B cell (primary cell): ENCODE data around the gene COL5A2. TPM values are rescaled to one million over a fixed set of nuclear protein-coding genes. Genes with fewer than 3 reads are reported as not detected.

Experiments used
- ATAC-seq: fragments of 200-7000 bp; cut with Tn5 transposase; one replicate; pipeline ENCODE4 v1.10.0; 2021; ENCODE audit warnings: low read depth, mild to moderate bottlenecking, moderate number of reproducible peaks, moderate library complexity
- CTCF ChIA-PET: fragments of 350-600 bp; sonication (Branson Sonifier 250); formaldehyde crosslinking; loops from one replicate; lab custom pipeline; 2021; ENCODE audit warnings: antibody characterized with exemption, inconsistent platforms; lab: Charles Lee
- POLR2A ChIA-PET: fragments of 350-600 bp; sonication (Branson Sonifier 250); formaldehyde crosslinking; loops from one replicate; lab custom pipeline; 2021; ENCODE audit warnings: antibody characterized with exemption; lab: Charles Lee
- DNase-seq: peaks from one replicate; pipeline ENCODE4 v3.0.0; 2013
- H2AFZ ChIP-seq: 2 replicates; pipeline ENCODE4 v1.6.1; 2012; ENCODE audit warnings: mild to moderate bottlenecking, low read depth, low read length; ENCODE audit not compliant: insufficient read depth, poor library complexity, severe bottlenecking
- H3K27ac ChIP-seq, 2 donors: 1 replicate in 1 of 2; 2 replicates in 1 of 2; pipeline ENCODE4 v1.5.1; 2012 to 2013; ENCODE audit warnings: low read length in 2 of 2, mild to moderate bottlenecking in 2 of 2, moderate library complexity in 1 of 2
- H3K27me3 ChIP-seq, 4 experiments: fragments of 200-600 bp in 1 of 4; sonication (generic) in 1 of 4; replicated peaks in 1 of 4; 1 replicate in 2 of 4; 2 replicates in 2 of 4; pipeline versions ENCODE4 v1.6.1 to v1.7.0; 2013 to 2016; ENCODE audit warnings: low read length in 3 of 4, mild to moderate bottlenecking in 2 of 4, mixed read lengths in 1 of 4, moderate library complexity in 1 of 4; ENCODE audit not compliant: insufficient read depth in 4 of 4, control insufficient read depth in 3 of 4; ENCODE audit errors: control extremely low read depth in 1 of 4
- H3K36me3 ChIP-seq, 2 experiments: replicated peaks in 1 of 2; 1 replicate in 1 of 2; 2 replicates in 1 of 2; pipeline versions ENCODE4 v1.6.1 to v1.7.1; 2013; ENCODE audit warnings: low read length in 1 of 2; ENCODE audit not compliant: insufficient read depth in 2 of 2, control insufficient read depth in 1 of 2; ENCODE audit errors: control extremely low read depth in 1 of 2, extremely low read depth in 1 of 2
- H3K4me1 ChIP-seq, 2 donors: fragments of 200-600 bp in 1 of 2; sonication (generic) in 1 of 2; 1 replicate in 1 of 2; 2 replicates in 1 of 2; pipeline versions ENCODE4 v1.5.1 to v1.6.1; 2013 to 2017; ENCODE audit warnings: low read length in 2 of 2; ENCODE audit not compliant: control insufficient read depth in 2 of 2, insufficient read depth in 2 of 2
- H3K4me2 ChIP-seq: replicated peaks from 2 replicates; pipeline ENCODE3; 2012; ENCODE audit warnings: mild to moderate bottlenecking, low read depth, low read length; ENCODE audit not compliant: poor library complexity, severe bottlenecking
- H3K4me3 ChIP-seq, 5 experiments: fragments of 200-600 bp in 1 of 5; sonication (generic) in 1 of 5; 1 replicate in 3 of 5; 2 replicates in 2 of 5; pipeline versions ENCODE4 v1.5.1 to v1.7.0; 2011 to 2016; ENCODE audit warnings: low read length in 4 of 5, mild to moderate bottlenecking in 4 of 5, low read depth in 2 of 5, control low read depth in 1 of 5, moderate library complexity in 1 of 5; ENCODE audit not compliant: insufficient read depth in 1 of 5; ENCODE audit errors: control extremely low read depth in 1 of 5, extremely low read depth in 1 of 5
- H3K79me2 ChIP-seq: fragments of 200-600 bp; sonication (generic); one replicate; pipeline ENCODE4 v1.6.0; 2016; ENCODE audit warnings: low read length; ENCODE audit not compliant: control insufficient read depth, insufficient read depth
- H3K9ac ChIP-seq: fragments of 200-600 bp; sonication (generic); 2 replicates; pipeline ENCODE4 v1.6.1; 2017; ENCODE audit warnings: mild to moderate bottlenecking, low read length, moderate library complexity
- H3K9me3 ChIP-seq, 3 donors: one replicate each; pipeline versions ENCODE4 v1.6.1 to v1.7.1; 2013; ENCODE audit warnings: low read length in 2 of 3; ENCODE audit not compliant: control insufficient read depth in 2 of 3, insufficient read depth in 1 of 3; ENCODE audit errors: control extremely low read depth in 1 of 3
- H4K20me1 ChIP-seq: 2 replicates; pipeline ENCODE4 v1.6.0; 2012; ENCODE audit warnings: mild to moderate bottlenecking, low read length; ENCODE audit not compliant: insufficient read depth, control insufficient read depth, poor library complexity, severe bottlenecking
- H3K27ac Mint-ChIP-seq: one replicate; pipeline ENCODE4 v1.8.0; 2021; ENCODE audit warnings: mixed read lengths
- H3K27me3 Mint-ChIP-seq: one replicate; pipeline ENCODE4 v1.8.0; 2021; ENCODE audit warnings: mixed read lengths
- H3K4me1 Mint-ChIP-seq: one replicate; pipeline ENCODE4 v1.8.0; 2021; ENCODE audit warnings: mixed read lengths
- H3K4me3 Mint-ChIP-seq: one replicate; pipeline ENCODE4 v1.8.0; 2021; ENCODE audit warnings: mixed read lengths
- H3K9me3 Mint-ChIP-seq: one replicate; pipeline ENCODE4 v1.8.0; 2022; ENCODE audit warnings: mixed read lengths; ENCODE audit not compliant: insufficient read depth
- EZH2 ChIP-seq: IDR thresholded peaks from 2 replicates; pipeline ENCODE4 v1.6.1; 2012; ENCODE audit warnings: borderline replicate concordance, low read depth, mild to moderate bottlenecking, moderate library complexity, low read length; ENCODE audit not compliant: insufficient read depth, poor library complexity, severe bottlenecking
- WGBS: methylation state at CpG from one replicate; pipeline ENCODE4 v1.1.5; 2013; ENCODE audit warnings: missing lambda C conversion rate; ENCODE audit not compliant: insufficient coverage; 5-methylcytosine and 5-hydroxymethylcytosine counted together
- intact Hi-C: fragments of 100-400 bp; cut with micrococcal nuclease; formaldehyde crosslinking; loops from one replicate; pipeline ENCODE4 v1.10.0; 2022
- polyA plus RNA-seq: library from polyadenylated mRNA; depleted of rRNA; stranded (reverse); fragments of >200 nt; gene quantifications from 2 replicates; pipeline ENCODE4 v1.2.3, GENCODE V29; 2012
- total RNA-seq, 2 donors: library from RNA; stranded (reverse); fragments of 120-200 nt in 1 of 2; gene quantifications; 1 replicate in 1 of 2; 2 replicates in 1 of 2; pipeline versions ENCODE4 v1.2.3 to v1.2.4, GENCODE V29; 2013 to 2022
- TF ChIP-seq, protein P1 (sequence below): fragments of 200-600 bp; IDR thresholded peaks from one replicate; pipeline ENCODE4 v1.8.0; 2022; ENCODE audit warnings: antibody characterized with exemption, mild to moderate bottlenecking

COL5A2 gene
- total and polyA plus RNA-seq, 2 donors (not counting 1 experiment from before 2014, with no cell fraction given), result 0.44 to 0.45 TPM

DNA sequence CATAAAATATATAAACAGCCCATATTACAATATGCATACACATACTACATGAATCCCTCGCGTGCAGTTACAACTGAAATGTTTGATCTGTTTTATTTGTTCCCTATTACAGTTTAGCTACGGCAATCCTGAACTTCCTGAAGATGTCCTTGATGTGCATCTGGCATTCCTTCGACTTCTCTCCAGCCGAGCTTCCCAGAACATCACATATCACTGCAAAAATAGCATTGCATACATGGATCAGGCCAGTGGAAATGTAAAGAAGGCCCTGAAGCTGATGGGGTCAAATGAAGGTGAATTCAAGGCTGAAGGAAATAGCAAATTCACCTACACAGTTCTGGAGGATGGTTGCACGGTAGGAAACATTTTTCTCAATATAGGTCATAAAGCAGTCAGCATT is 169.0 kb downstream of the COL5A2 start:
- Mint-ChIP-seq H3K9me3 (no peaks in the 10 kb centered on the region), H3K4me3 (no peak overlapping the region), H3K27ac (no peak overlapping the region), H3K27me3 (no peaks in the 10 kb centered on the region), H3K4me1 (no peaks in the 10 kb centered on the region)
- ATAC-seq, result no peak
- no peak overlapping the region for H3K4me2 ChIP-seq
- no peaks in the 10 kb centered on the region for H4K20me1 ChIP-seq
- no peak overlapping the region for H3K27ac ChIP-seq
- no peak for DNase-seq
- TF ChIP-seq, protein P1, sequence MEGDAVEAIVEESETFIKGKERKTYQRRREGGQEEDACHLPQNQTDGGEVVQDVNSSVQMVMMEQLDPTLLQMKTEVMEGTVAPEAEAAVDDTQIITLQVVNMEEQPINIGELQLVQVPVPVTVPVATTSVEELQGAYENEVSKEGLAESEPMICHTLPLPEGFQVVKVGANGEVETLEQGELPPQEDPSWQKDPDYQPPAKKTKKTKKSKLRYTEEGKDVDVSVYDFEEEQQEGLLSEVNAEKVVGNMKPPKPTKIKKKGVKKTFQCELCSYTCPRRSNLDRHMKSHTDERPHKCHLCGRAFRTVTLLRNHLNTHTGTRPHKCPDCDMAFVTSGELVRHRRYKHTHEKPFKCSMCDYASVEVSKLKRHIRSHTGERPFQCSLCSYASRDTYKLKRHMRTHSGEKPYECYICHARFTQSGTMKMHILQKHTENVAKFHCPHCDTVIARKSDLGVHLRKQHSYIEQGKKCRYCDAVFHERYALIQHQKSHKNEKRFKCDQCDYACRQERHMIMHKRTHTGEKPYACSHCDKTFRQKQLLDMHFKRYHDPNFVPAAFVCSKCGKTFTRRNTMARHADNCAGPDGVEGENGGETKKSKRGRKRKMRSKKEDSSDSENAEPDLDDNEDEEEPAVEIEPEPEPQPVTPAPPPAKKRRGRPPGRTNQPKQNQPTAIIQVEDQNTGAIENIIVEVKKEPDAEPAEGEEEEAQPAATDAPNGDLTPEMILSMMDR, result no peak
- no peak for TF ChIP-seq EZH2
- no peak overlapping the region for H2AFZ ChIP-seq
- CTCF ChIA-PET, result no interaction called here
- H3K9ac ChIP-seq, result no peak overlapping the region
- no peaks in the 10 kb centered on the region for H3K4me1 ChIP-seq
- no peaks in the 10 kb centered on the region for H3K36me3 ChIP-seq
- intact Hi-C loops, result no loop called here
- no peaks in the 10 kb centered on the region for H3K27me3 ChIP-seq
- POLR2A ChIA-PET, result no interaction called here
- WGBS, result 100% methylated on average over 2 of the region's 6 CpGs
- H3K79me2 ChIP-seq, result no peaks in the 10 kb centered on the region
- no peak overlapping the region for H3K4me3 ChIP-seq
- H3K9me3 ChIP-seq, result no peaks in the 10 kb centered on the region

DNA sequence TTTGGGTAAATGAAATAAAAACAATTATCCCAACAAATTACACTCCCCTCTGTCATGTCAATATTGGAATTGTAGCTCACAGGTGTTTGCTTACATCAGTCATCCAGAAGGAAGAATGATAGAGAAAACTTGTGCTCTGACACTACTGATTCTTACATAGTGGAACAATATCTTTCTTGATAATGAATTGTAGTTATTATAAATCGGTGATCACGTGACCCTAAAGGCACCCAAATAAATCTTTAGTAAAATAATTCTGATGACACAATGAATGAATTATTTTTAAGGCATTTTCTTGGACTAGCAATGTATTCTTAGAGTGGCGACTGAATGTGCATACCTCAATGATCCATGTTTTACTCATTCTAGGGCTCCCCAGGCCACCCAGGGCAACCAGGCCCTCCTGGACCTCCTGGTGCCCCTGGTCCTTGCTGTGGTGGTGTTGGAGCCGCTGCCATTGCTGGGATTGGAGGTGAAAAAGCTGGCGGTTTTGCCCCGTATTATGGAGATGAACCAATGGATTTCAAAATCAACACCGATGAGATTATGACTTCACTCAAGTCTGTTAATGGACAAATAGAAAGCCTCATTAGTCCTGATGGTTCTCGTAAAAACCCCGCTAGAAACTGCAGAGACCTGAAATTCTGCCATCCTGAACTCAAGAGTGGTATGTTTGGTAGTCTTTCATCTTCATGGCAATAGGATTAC is 170.9 kb downstream of the COL5A2 start:
- no peaks in the 10 kb centered on the region for H3K27me3 Mint-ChIP-seq

More for the DNA sequence above, 170.9 kb downstream of the COL5A2 start:
- Histone ChIP-seq H3K4me3 (no peak overlapping the region), H3K36me3 (no peaks in the 10 kb centered on the region), H2AFZ (no peak overlapping the region), H3K9ac (no peak overlapping the region), H4K20me1 (no peaks in the 10 kb centered on the region), H3K79me2 (no peaks in the 10 kb centered on the region), H3K9me3 (no peaks in the 10 kb centered on the region), H3K27ac (no peak overlapping the region), H3K4me2 (no peak overlapping the region), H3K27me3 (no peaks in the 10 kb centered on the region), H3K4me1 (no peaks in the 10 kb centered on the region)
- intact Hi-C loops, result no loop called here
- POLR2A ChIA-PET, result no interaction called here
- WGBS, result 92% methylated on average over 4 of the region's 9 CpGs
- no peak for DNase-seq
- CTCF ChIA-PET, result no interaction called here
- ATAC-seq, result no peak
- Mint-ChIP-seq H3K9me3 (no peaks in the 10 kb centered on the region), H3K4me3 (no peak overlapping the region), H3K4me1 (no peaks in the 10 kb centered on the region), H3K27ac (no peak overlapping the region)
- TF ChIP-seq, protein P1, result no peak
- no peak for TF ChIP-seq EZH2
